ENCODE results near the gene RNPEP. TPM values are rescaled to one million over a fixed set of nuclear protein-coding genes. Genes with fewer than 3 reads are reported as not detected.

The RNPEP gene
- total and polyA plus RNA-seq, 2 of the 13 experiments (the other 11 are each of a cell fraction or from before 2014, with no cell fraction given): 20.6 to 38.4 TPM

GRCh38 chr1:202047977-202048376, 65.5 kb downstream of the RNPEP start (continued):
- no peak for TF ChIP-seq ZNF713 (CRISPR knock-in tag; IDR thresholded peaks at IDR 0.05)
- no peak for TF ChIP-seq ZNF839 (CRISPR knock-in tag; IDR thresholded peaks at IDR 0.05; ENCODE audit: borderline replicate concordance)
- no peak for TF ChIP-seq ZNF879 (CRISPR knock-in tag; IDR thresholded peaks at IDR 0.05)
- peak; percentile 27; the same call in 1 of the 2 replicates for TF ChIP-seq GATAD2A (CRISPR knock-in tag; IDR thresholded peaks at IDR 0.05)
- no peak for TF ChIP-seq CCDC6 (CRISPR knock-in tag; IDR thresholded peaks at IDR 0.05)
- TF ChIP-seq NR2F2 (IDR thresholded peaks at IDR 0.05; ENCODE audit: borderline replicate concordance, low read depth): no peak
- TF ChIP-seq MZF1 (CRISPR knock-in tag; IDR thresholded peaks at IDR 0.05; ENCODE audit: borderline replicate concordance): no peak
- no peak for TF ChIP-seq PCBP2 (optimal IDR thresholded peaks at IDR 0.05; ENCODE audit: low read depth, low read length, poor library complexity, severe bottlenecking)
- TF ChIP-seq ZNF562 (CRISPR knock-in tag; IDR thresholded peaks at IDR 0.05; ENCODE audit: borderline replicate concordance): no peak
- TF ChIP-seq SCMH1 (CRISPR knock-in tag; IDR thresholded peaks at IDR 0.05; ENCODE audit: borderline replicate concordance): no peak
- TF ChIP-seq NFE2L1 (CRISPR knock-in tag; IDR thresholded peaks at IDR 0.05; ENCODE audit: borderline replicate concordance): no peak
- TF ChIP-seq ZNF530 (CRISPR knock-in tag; IDR thresholded peaks at IDR 0.05; ENCODE audit: low read depth): no peak
- TF ChIP-seq PATZ1 (CRISPR knock-in tag; IDR thresholded peaks at IDR 0.05): no peak
- TF ChIP-seq NBN (conservative IDR thresholded peaks at IDR 0.05): no peak
- TF ChIP-seq ZNF597 (CRISPR knock-in tag; IDR thresholded peaks at IDR 0.05): no peak
- TF ChIP-seq THAP8 (CRISPR knock-in tag; IDR thresholded peaks at IDR 0.05; ENCODE audit: borderline replicate concordance): no peak
- TF ChIP-seq ZNF256 (CRISPR knock-in tag; conservative IDR thresholded peaks at IDR 0.05): no peak
- TF ChIP-seq ZNF746 (CRISPR knock-in tag; IDR thresholded peaks at IDR 0.05): no peak
- no peak for TF ChIP-seq RBFOX2 (IDR thresholded peaks at IDR 0.05; ENCODE audit: low read depth, low read length)
- TF ChIP-seq ZBTB26 (CRISPR knock-in tag; IDR thresholded peaks at IDR 0.05; ENCODE audit: borderline replicate concordance): peak; percentile 96
- TF ChIP-seq ZNF354B (CRISPR knock-in tag; IDR thresholded peaks at IDR 0.05): no peak
- TF ChIP-seq MLX (CRISPR knock-in tag; IDR thresholded peaks at IDR 0.05): no peak
- TF ChIP-seq IRF1 (CRISPR knock-in tag; IDR thresholded peaks at IDR 0.05; ENCODE audit: low read depth): no peak
- no peak for TF ChIP-seq TRIM24 (CRISPR knock-in tag; IDR thresholded peaks at IDR 0.05)
- no peak for TF ChIP-seq ZFYVE20 (CRISPR knock-in tag; IDR thresholded peaks at IDR 0.05; ENCODE audit: borderline replicate concordance, low read depth)
- TF ChIP-seq ZNF17 (CRISPR knock-in tag; IDR thresholded peaks at IDR 0.05): no peak
- no peak for TF ChIP-seq BRD4 (CRISPR knock-in tag; IDR thresholded peaks at IDR 0.05)

All from HepG2 (cell line).